Measurements from ENCODE around the gene SOX15. TPM values are rescaled to one million over a fixed set of nuclear protein-coding genes. Genes with fewer than 3 reads are reported as not detected.

SOX15 gene
- total RNA-seq, 2 donors from 2014 or later: 5.6 to 11.5 TPM

- no peaks in the 10 kb centered on the region for H3K27me3 ChIP-seq
- no peak overlapping the region for H3K4me3 ChIP-seq
- no peak for DNase-seq (ENCODE audit: low spot score)
- no peak overlapping the region for H3K27ac ChIP-seq
- no peaks in the 10 kb centered on the region for H3K9me3 ChIP-seq
- peaks cover 54% of the 10 kb centered on the region for H3K36me3 ChIP-seq
- H3K4me1 ChIP-seq: peaks cover 0 to 60% of the 10 kb centered on the region in 2 donors
- TF ChIP-seq CTCF (IDR thresholded peaks at IDR 0.05): no peak
These were observed 12.3 kb downstream of the SOX15 start for GRCh38 chr17:7577327-7578199.

GRCh38 chr17:7576432-7576937 lies 13.4 kb downstream of the SOX15 start:
- H3K27ac ChIP-seq: no peak overlapping the region
- H3K9me3 ChIP-seq: no peaks in the 10 kb centered on the region
- no peak for DNase-seq (ENCODE audit: low spot score)
- TF ChIP-seq CTCF (IDR thresholded peaks at IDR 0.05): no peak
- H3K4me3 ChIP-seq: no peak overlapping the region
- peaks cover 55% of the 10 kb centered on the region for H3K36me3 ChIP-seq
- no peaks in the 10 kb centered on the region for H3K27me3 ChIP-seq
- peaks cover 0 to 59% of the 10 kb centered on the region in 2 donors for H3K4me1 ChIP-seq

GRCh38 chr17:7575959-7576358 lies 13.9 kb downstream of the SOX15 start:
- peaks cover 0 to 59% of the 10 kb centered on the region in 2 donors for H3K4me1 ChIP-seq
- no peak overlapping the region for H3K4me3 ChIP-seq
- H3K36me3 ChIP-seq: peaks cover 60% of the 10 kb centered on the region
- no peaks in the 10 kb centered on the region for H3K27me3 ChIP-seq
- no peak for TF ChIP-seq CTCF (IDR thresholded peaks at IDR 0.05)
- H3K9me3 ChIP-seq: no peaks in the 10 kb centered on the region
- DNase-seq (ENCODE audit: low spot score): no peak
- H3K27ac ChIP-seq: no peak overlapping the region

- no peak for DNase-seq (ENCODE audit: low spot score)
- Histone ChIP-seq H3K9me3 (no peaks in the 10 kb centered on the region), H3K4me1 (peaks cover 0 to 55% of the 10 kb centered on the region in 2 donors), H3K27ac (no peak overlapping the region), H3K36me3 (peaks cover 65% of the 10 kb centered on the region), H3K4me3 (no peak overlapping the region), H3K27me3 (no peaks in the 10 kb centered on the region)
- TF ChIP-seq CTCF (IDR thresholded peaks at IDR 0.05): no peak
These were observed 14.4 kb downstream of the SOX15 start for GRCh38 chr17:7575481-7575883.

- Histone ChIP-seq H3K36me3 (peaks cover 76% of the 10 kb centered on the region), H3K27ac (peak overlapping the region; percentile 100), H3K27me3 (no peaks in the 10 kb centered on the region), H3K9me3 (no peaks in the 10 kb centered on the region), H3K4me1 (peaks cover 0 to 47% of the 10 kb centered on the region in 2 donors), H3K4me3 (peak overlapping the region; percentile 100)
- no peak for TF ChIP-seq CTCF (IDR thresholded peaks at IDR 0.05)
- no peak for DNase-seq (ENCODE audit: low spot score)
These were observed 15.5 kb downstream of the SOX15 start for GRCh38 chr17:7574176-7574953.
